Fibroblast of lung (primary cell): ENCODE data around the gene CAPN12. TPM values are rescaled to one million over a fixed set of nuclear protein-coding genes. Genes with fewer than 3 reads are reported as not detected.

Experiments
- DNase-seq, 2 donors: peaks; one replicate each; pipeline versions ENCODE4 v3.0.0 to v3.0.0-alpha.2; 2010; ENCODE audit warnings: low read depth in 2 of 2
- H2AFZ ChIP-seq: 2 replicates; pipeline ENCODE4 v1.5.1; 2012; ENCODE audit warnings: low read length, control low read depth, inconsistent platforms
- H3K27ac ChIP-seq: 2 replicates; pipeline ENCODE4 v1.5.1; 2011; ENCODE audit warnings: low read length, control low read depth; ENCODE audit not compliant: insufficient read depth
- H3K27me3 ChIP-seq: 2 replicates; pipeline ENCODE4 v1.5.1; 2011; ENCODE audit warnings: mild to moderate bottlenecking, low read length; ENCODE audit not compliant: control insufficient read depth, insufficient read depth
- H3K36me3 ChIP-seq: 2 replicates; pipeline ENCODE4 v1.5.1; 2011; ENCODE audit warnings: low read length; ENCODE audit not compliant: control insufficient read depth, insufficient read depth
- H3K4me1 ChIP-seq: 2 replicates; pipeline ENCODE4 v1.5.1; 2011; ENCODE audit warnings: low read length; ENCODE audit not compliant: control insufficient read depth, insufficient read depth; ENCODE audit errors: extremely low read depth
- H3K4me2 ChIP-seq: 2 replicates; pipeline ENCODE4 v1.5.1; 2011; ENCODE audit warnings: low read length, control low read depth; ENCODE audit not compliant: insufficient read depth; ENCODE audit errors: extremely low read depth
- H3K4me3 ChIP-seq, 4 experiments: fragments of 200-600 bp in 1 of 4; sonication (generic) in 1 of 4; replicated peaks in 1 of 4; 2 replicates each; pipeline ENCODE4 v1.5.1; 2011 to 2016; ENCODE audit warnings: low read length in 4 of 4, low read depth in 3 of 4, mild to moderate bottlenecking in 3 of 4, control low read depth in 2 of 4, inconsistent platforms in 1 of 4, mixed read lengths in 1 of 4; ENCODE audit not compliant: insufficient read depth in 1 of 4; ENCODE audit errors: control extremely low read depth in 1 of 4
- H3K79me2 ChIP-seq: 2 replicates; pipeline ENCODE4 v1.5.1; 2012; ENCODE audit warnings: mild to moderate bottlenecking, low read length, inconsistent platforms; ENCODE audit not compliant: control insufficient read depth, insufficient read depth
- H3K9ac ChIP-seq: 2 replicates; pipeline ENCODE4 v1.5.1; 2011; ENCODE audit warnings: mild to moderate bottlenecking, low read length, control low read depth; ENCODE audit not compliant: insufficient read depth
- H3K9me3 ChIP-seq: 2 replicates; pipeline ENCODE4 v1.5.1; 2012; ENCODE audit warnings: low read depth, low read length; ENCODE audit not compliant: control insufficient read depth, insufficient read depth
- H4K20me1 ChIP-seq: 2 replicates; pipeline ENCODE4 v1.5.1; 2011; ENCODE audit warnings: low read length; ENCODE audit not compliant: control insufficient read depth, insufficient read depth; ENCODE audit errors: extremely low read depth
- EZH2 ChIP-seq: IDR thresholded peaks from 2 replicates; pipeline ENCODE4 v1.5.1; 2012; ENCODE audit warnings: low read length, control low read depth, mild to moderate bottlenecking; ENCODE audit errors: missing control alignments
- polyA plus RNA-seq, 2 donors: library from polyadenylated mRNA; depleted of rRNA in 1 of 2; stranded (reverse) in 1 of 2; unstranded in 1 of 2; fragments of >200 nt; gene quantifications; 2 replicates each; pipeline ENCODE4 v1.2.1, GENCODE V29; 2011 to 2012; ENCODE audit warnings: missing spikeins in 1 of 2
- total RNA-seq: library from RNA; depleted of rRNA; stranded (reverse); fragments of >200 nt; gene quantifications from 2 replicates; pipeline ENCODE4 v1.2.1, GENCODE V29; 2014
- TF ChIP-seq, protein P1 (sequence below), 2 donors: IDR thresholded peaks in 1 of 2; conservative IDR thresholded peaks in 1 of 2; 1 replicate in 1 of 2; 2 replicates in 1 of 2; pipeline ENCODE4 v1.5.1; 2011 to 2012; ENCODE audit warnings: low read length in 2 of 2, control low read depth in 1 of 2, inconsistent platforms in 1 of 2, low read depth in 1 of 2, mild to moderate bottlenecking in 1 of 2

The CAPN12 gene
- total and polyA plus RNA-seq, 2 donors (not counting 1 experiment from before 2014, with no cell fraction given), result 0.20 to 0.50 TPM

- Histone ChIP-seq H3K9me3 (no peaks in the 10 kb centered on the region), H3K79me2 (no peaks in the 10 kb centered on the region), H3K36me3 (peaks cover 18% of the 10 kb centered on the region), H3K27ac (no peak overlapping the region), H2AFZ (no peak overlapping the region), H3K4me2 (no peak overlapping the region), H3K4me1 (peaks cover 4% of the 10 kb centered on the region), H4K20me1 (no peaks in the 10 kb centered on the region), H3K4me3 (no peak overlapping the region), H3K9ac (no peak overlapping the region), H3K27me3 (no peaks in the 10 kb centered on the region)
- TF ChIP-seq, protein P1, sequence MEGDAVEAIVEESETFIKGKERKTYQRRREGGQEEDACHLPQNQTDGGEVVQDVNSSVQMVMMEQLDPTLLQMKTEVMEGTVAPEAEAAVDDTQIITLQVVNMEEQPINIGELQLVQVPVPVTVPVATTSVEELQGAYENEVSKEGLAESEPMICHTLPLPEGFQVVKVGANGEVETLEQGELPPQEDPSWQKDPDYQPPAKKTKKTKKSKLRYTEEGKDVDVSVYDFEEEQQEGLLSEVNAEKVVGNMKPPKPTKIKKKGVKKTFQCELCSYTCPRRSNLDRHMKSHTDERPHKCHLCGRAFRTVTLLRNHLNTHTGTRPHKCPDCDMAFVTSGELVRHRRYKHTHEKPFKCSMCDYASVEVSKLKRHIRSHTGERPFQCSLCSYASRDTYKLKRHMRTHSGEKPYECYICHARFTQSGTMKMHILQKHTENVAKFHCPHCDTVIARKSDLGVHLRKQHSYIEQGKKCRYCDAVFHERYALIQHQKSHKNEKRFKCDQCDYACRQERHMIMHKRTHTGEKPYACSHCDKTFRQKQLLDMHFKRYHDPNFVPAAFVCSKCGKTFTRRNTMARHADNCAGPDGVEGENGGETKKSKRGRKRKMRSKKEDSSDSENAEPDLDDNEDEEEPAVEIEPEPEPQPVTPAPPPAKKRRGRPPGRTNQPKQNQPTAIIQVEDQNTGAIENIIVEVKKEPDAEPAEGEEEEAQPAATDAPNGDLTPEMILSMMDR (conservative IDR thresholded peaks at IDR 0.05 in 1 of 2, IDR thresholded peaks at IDR 0.05 in 1 of 2; ENCODE audit: low read depth in 1 of 2, low read length in 2 of 2), result no peak
- no peak for TF ChIP-seq EZH2
- DNase-seq, result no peak
These were observed 11.1 kb downstream of the CAPN12 start for GRCh38 chr19:38733241-38733492.

- TF ChIP-seq, protein P1 (conservative IDR thresholded peaks at IDR 0.05 in 1 of 2, IDR thresholded peaks at IDR 0.05 in 1 of 2; ENCODE audit: low read depth in 1 of 2, low read length in 2 of 2), result no peak
- TF ChIP-seq EZH2, result no peak
- H4K20me1 ChIP-seq, result no peaks in the 10 kb centered on the region
- H3K9ac ChIP-seq, result no peak overlapping the region
- H3K79me2 ChIP-seq, result no peaks in the 10 kb centered on the region
- H3K9me3 ChIP-seq, result no peaks in the 10 kb centered on the region
- peaks cover 28% of the 10 kb centered on the region for H3K36me3 ChIP-seq
- no peak overlapping the region for H3K4me2 ChIP-seq
- H3K27ac ChIP-seq, result no peak overlapping the region
- H3K4me3 ChIP-seq, result no peak overlapping the region
- peaks cover 4% of the 10 kb centered on the region for H3K4me1 ChIP-seq
- H3K27me3 ChIP-seq, result no peaks in the 10 kb centered on the region
- H2AFZ ChIP-seq, result no peak overlapping the region
- no peak for DNase-seq
These were observed 12.5 kb downstream of the CAPN12 start for GRCh38 chr19:38731654-38732301.

GRCh38 chr19:38730731-38731589 is 13.3 kb downstream of the CAPN12 start:
- H3K36me3 ChIP-seq, result peaks cover 31% of the 10 kb centered on the region
- no peak overlapping the region for H2AFZ ChIP-seq
- H3K4me3 ChIP-seq, result no peak overlapping the region
- no peaks in the 10 kb centered on the region for H4K20me1 ChIP-seq
- DNase-seq, result no peak
- peaks cover 2% of the 10 kb centered on the region for H3K79me2 ChIP-seq
- no peak for TF ChIP-seq EZH2
- TF ChIP-seq, protein P1 (conservative IDR thresholded peaks at IDR 0.05 in 1 of 2, IDR thresholded peaks at IDR 0.05 in 1 of 2; ENCODE audit: low read depth in 1 of 2, low read length in 2 of 2), result no peak
- no peaks in the 10 kb centered on the region for H3K9me3 ChIP-seq
- H3K9ac ChIP-seq, result no peak overlapping the region
- H3K4me1 ChIP-seq, result peaks cover 4% of the 10 kb centered on the region
- H3K4me2 ChIP-seq, result no peak overlapping the region
- no peaks in the 10 kb centered on the region for H3K27me3 ChIP-seq
- H3K27ac ChIP-seq, result no peak overlapping the region
